ENCODE measurements around the gene UBTD1. TPM values are rescaled to one million over a fixed set of nuclear protein-coding genes. Genes with fewer than 3 reads are reported as not detected.
A peak's percentile ranks its signal among the peaks of the same experiment; 100 is the strongest.

UBTD1 gene
- total and polyA plus RNA-seq, 8 donors: 16.6 to 41.0 (median 20.6) TPM

DNA sequence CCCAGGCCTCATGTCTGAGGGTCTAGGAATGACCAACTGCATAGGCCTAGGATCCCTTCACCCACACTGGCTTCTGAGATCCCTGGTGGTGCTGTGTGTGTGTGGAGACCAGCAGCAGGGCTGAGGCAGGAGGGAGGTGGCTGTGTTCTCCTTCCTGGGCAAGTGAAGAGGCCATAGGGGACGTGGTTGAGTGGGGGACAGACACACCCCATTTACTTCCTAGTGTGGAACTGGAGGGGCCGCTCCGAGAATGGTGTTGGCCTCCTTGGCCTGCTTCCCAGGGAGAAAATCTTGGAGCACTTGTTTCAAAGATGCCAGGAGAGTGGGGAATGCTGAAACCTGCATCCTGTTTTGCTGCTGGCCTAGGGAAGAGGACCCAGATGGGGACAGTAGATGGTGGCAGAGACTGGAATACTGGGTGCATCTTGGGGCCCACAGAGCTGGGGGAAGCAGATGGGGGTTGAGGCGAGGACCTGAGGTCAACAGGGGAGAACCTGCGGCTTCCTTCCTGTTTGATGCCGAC is 19.1 kb downstream of the UBTD1 start:
- DNase-seq (peak in 1 of 4 donors; percentile 44), ATAC-seq (peak; percentile 18)
- intact Hi-C loops (cut with DNase I): no loop called here
- TF ChIP-seq, protein P1, sequence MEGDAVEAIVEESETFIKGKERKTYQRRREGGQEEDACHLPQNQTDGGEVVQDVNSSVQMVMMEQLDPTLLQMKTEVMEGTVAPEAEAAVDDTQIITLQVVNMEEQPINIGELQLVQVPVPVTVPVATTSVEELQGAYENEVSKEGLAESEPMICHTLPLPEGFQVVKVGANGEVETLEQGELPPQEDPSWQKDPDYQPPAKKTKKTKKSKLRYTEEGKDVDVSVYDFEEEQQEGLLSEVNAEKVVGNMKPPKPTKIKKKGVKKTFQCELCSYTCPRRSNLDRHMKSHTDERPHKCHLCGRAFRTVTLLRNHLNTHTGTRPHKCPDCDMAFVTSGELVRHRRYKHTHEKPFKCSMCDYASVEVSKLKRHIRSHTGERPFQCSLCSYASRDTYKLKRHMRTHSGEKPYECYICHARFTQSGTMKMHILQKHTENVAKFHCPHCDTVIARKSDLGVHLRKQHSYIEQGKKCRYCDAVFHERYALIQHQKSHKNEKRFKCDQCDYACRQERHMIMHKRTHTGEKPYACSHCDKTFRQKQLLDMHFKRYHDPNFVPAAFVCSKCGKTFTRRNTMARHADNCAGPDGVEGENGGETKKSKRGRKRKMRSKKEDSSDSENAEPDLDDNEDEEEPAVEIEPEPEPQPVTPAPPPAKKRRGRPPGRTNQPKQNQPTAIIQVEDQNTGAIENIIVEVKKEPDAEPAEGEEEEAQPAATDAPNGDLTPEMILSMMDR (IDR thresholded peaks at IDR 0.05): no peak
- Histone ChIP-seq H3K9me3 (no peaks in the 10 kb centered on the region), H3K27me3 (no peaks in the 10 kb centered on the region), H3K36me3 (no peaks in the 10 kb centered on the region), H3K4me3 (no peak overlapping the region), H3K27ac (peak overlapping the region; percentile 34 to 67), H3K4me1 (peaks cover 24 to 36% of the 10 kb centered on the region in 2 donors)

DNA sequence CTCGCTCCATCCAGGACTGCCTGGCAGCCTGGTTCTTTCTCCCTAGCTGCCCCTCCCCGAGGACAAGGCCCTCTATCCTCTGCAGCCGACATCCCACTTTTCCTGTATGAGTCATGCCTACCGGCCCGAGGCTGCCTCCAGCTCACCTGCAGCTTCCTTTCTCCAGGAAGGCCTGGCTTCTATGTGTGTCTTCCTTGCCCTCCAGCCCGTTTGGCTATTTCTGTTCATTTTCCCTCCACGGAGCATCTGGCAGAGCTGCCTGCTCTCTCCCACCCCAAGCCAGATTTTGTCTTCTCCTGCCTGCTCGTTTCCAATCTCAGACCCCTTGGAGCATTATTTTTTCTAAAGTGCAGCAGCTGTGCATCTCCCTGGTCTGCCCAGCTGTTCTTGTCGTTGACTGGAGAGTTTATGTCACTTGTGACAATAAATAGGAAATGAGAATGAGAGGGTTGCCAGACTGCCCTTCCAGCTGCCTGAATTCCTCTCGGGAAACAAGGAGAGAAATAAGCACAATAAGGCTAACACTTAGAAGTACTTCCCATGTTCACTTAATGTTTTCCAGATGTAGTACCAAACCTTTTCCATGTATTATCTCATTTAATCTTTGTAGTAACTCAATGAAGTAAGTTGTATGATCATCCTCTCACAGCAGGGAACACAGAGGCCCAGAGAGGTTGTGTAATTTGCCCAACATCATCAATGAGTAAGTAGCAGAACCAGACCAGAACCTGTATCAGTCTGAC is 19.7 kb downstream of the UBTD1 start:
- no peaks in the 10 kb centered on the region for H3K9me3 ChIP-seq
- TF ChIP-seq, protein P1 (IDR thresholded peaks at IDR 0.05): no peak
- H3K36me3 ChIP-seq: no peaks in the 10 kb centered on the region
- intact Hi-C loops (cut with DNase I): no loop called here
- peak overlapping the region in 1 of 2 donors; percentile 67 for H3K27ac ChIP-seq
- no peak overlapping the region for H3K4me3 ChIP-seq
- no peaks in the 10 kb centered on the region for H3K27me3 ChIP-seq
- DNase-seq (no peak), ATAC-seq (peak; percentile 53)
- peaks cover 24 to 36% of the 10 kb centered on the region in 2 donors for H3K4me1 ChIP-seq

DNA sequence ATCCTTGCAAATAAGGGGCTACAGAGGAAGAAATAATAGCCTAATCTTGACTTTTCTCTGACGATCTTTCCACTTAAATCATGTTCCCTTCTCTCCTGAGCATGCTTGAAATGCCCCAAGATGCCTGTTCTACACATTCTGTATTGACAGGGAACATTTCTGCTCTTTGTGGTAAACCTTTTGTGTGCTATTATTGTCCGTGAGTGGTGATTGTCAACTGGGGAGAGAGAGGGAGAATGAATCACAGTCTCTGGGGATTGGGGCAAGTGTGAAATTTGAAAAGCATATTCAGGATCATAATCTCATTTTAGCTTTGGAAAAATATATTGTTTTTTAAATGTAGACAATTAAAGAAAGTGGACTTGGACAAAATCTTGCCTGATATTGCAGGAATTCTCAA is 20.6 kb downstream of the UBTD1 start:
- intact Hi-C loops (cut with DNase I): no loop called here

DNA sequence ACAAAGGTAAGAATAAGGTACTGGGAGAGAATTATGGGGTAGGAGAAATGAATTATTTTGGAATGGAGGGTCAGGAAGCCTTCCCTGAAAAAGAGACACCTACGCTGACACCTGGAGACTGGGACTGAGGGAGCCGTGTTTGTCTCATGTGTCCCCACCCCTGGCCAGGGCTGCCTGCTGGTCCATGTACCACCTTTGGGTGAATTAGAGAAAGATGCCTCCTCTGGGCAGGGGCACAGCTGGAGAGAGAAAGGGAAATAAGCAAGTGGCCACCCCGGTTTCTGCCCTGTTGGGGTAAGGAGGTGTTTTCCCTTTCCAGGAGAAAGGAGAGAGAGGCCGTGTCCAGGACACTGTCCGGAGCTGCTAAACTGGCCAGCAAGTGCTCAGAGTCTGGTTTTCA is 21.8 kb downstream of the UBTD1 start:
- intact Hi-C loops (cut with DNase I): no loop called here

More for the DNA sequence above, 20.6 kb downstream of the UBTD1 start:
- no peak for DNase-seq
- no peak for ATAC-seq
- no peaks in the 10 kb centered on the region for H3K9me3 ChIP-seq
- H3K27me3 ChIP-seq: no peaks in the 10 kb centered on the region
- no peaks in the 10 kb centered on the region for H3K36me3 ChIP-seq
- TF ChIP-seq, protein P1 (IDR thresholded peaks at IDR 0.05): no peak
- peak overlapping the region in 1 of 2 donors; percentile 67 for H3K27ac ChIP-seq
- no peak overlapping the region for H3K4me3 ChIP-seq
- H3K4me1 ChIP-seq: peaks cover 24 to 36% of the 10 kb centered on the region in 2 donors

More for the DNA sequence above, 21.8 kb downstream of the UBTD1 start:
- TF ChIP-seq, protein P1 (IDR thresholded peaks at IDR 0.05): no peak
- Histone ChIP-seq H3K27ac (peak overlapping the region; percentile 47 to 48), H3K9me3 (no peaks in the 10 kb centered on the region), H3K27me3 (no peaks in the 10 kb centered on the region), H3K4me3 (no peak overlapping the region), H3K4me1 (peaks cover 24 to 36% of the 10 kb centered on the region in 2 donors), H3K36me3 (no peaks in the 10 kb centered on the region)
- DNase-seq: no peak
- peak; percentile 13 for ATAC-seq

All from left lung (tissue), 10 donors.